Measurements from ENCODE around the gene KMT2B.

KMT2B gene

GRCh38 chr19:35730326-35730725 is 12.5 kb downstream of the KMT2B start:
- Histone ChIP-seq H3K27me3 (ENCODE audit: insufficient read depth, low read length) (no peaks in the 10 kb centered on the region), H3K36me3 (ENCODE audit: insufficient read depth, low read length) (peaks cover 89% of the 10 kb centered on the region), H3K27ac (ENCODE audit: low read depth, low read length) (no peak overlapping the region), H3K9ac (ENCODE audit: low read depth, low read length) (no peak overlapping the region), H3K4me1 (ENCODE audit: insufficient read depth, low read length) (no peaks in the 10 kb centered on the region), H3K4me3 (ENCODE audit: low read length) (no peak overlapping the region), H3K9me3 (ENCODE audit: insufficient read depth, low read depth, low read length) (no peaks in the 10 kb centered on the region)
- WGBS = 95% methylated on average over 18 of the region's 18 CpGs

- H3K27ac ChIP-seq (ENCODE audit: low read depth, low read length) = no peak overlapping the region
These were observed 13.6 kb downstream of the KMT2B start for GRCh38 chr19:35731353-35731752.

GRCh38 chr19:35731779-35732405 is 14.1 kb downstream of the KMT2B start:
- no peaks in the 10 kb centered on the region for H3K27me3 ChIP-seq (ENCODE audit: insufficient read depth, low read length)
- 91% methylated on average over 18 of the region's 21 CpGs for WGBS
- no peak overlapping the region for H3K27ac ChIP-seq (ENCODE audit: low read depth, low read length)
- no peak overlapping the region for H3K4me3 ChIP-seq (ENCODE audit: low read length)
- peaks cover 89% of the 10 kb centered on the region for H3K36me3 ChIP-seq (ENCODE audit: insufficient read depth, low read length)
- H3K9me3 ChIP-seq (ENCODE audit: insufficient read depth, low read depth, low read length) = no peaks in the 10 kb centered on the region
- H3K4me1 ChIP-seq (ENCODE audit: insufficient read depth, low read length) = no peaks in the 10 kb centered on the region
- no peak overlapping the region for H3K9ac ChIP-seq (ENCODE audit: low read depth, low read length)

More at GRCh38 chr19:35731353-35731752, 13.6 kb downstream of the KMT2B start:
- Histone ChIP-seq H3K27me3 (ENCODE audit: insufficient read depth, low read length) (no peaks in the 10 kb centered on the region), H3K9ac (ENCODE audit: low read depth, low read length) (no peak overlapping the region), H3K4me3 (ENCODE audit: low read length) (no peak overlapping the region), H3K4me1 (ENCODE audit: insufficient read depth, low read length) (no peaks in the 10 kb centered on the region), H3K36me3 (ENCODE audit: insufficient read depth, low read length) (peaks cover 87% of the 10 kb centered on the region), H3K9me3 (ENCODE audit: insufficient read depth, low read depth, low read length) (no peaks in the 10 kb centered on the region)
- WGBS = 88% methylated on average over 9 of the region's 9 CpGs

- Histone ChIP-seq H3K36me3 (ENCODE audit: insufficient read depth, low read length) (peaks cover 85% of the 10 kb centered on the region), H3K27me3 (ENCODE audit: insufficient read depth, low read length) (no peaks in the 10 kb centered on the region), H3K9ac (ENCODE audit: low read depth, low read length) (no peak overlapping the region), H3K4me3 (ENCODE audit: low read length) (no peak overlapping the region), H3K27ac (ENCODE audit: low read depth, low read length) (no peak overlapping the region), H3K4me1 (ENCODE audit: insufficient read depth, low read length) (no peaks in the 10 kb centered on the region), H3K9me3 (ENCODE audit: insufficient read depth, low read depth, low read length) (no peaks in the 10 kb centered on the region)
- 97% methylated on average over 25 of the region's 25 CpGs for WGBS
These were observed 14.9 kb downstream of the KMT2B start for GRCh38 chr19:35732540-35733179.

GRCh38 chr19:35733180-35734125 is 15.7 kb downstream of the KMT2B start:
- H3K4me3 ChIP-seq (ENCODE audit: low read length) = no peak overlapping the region
- no peaks in the 10 kb centered on the region for H3K27me3 ChIP-seq (ENCODE audit: insufficient read depth, low read length)
- H3K4me1 ChIP-seq (ENCODE audit: insufficient read depth, low read length) = no peaks in the 10 kb centered on the region
- H3K9ac ChIP-seq (ENCODE audit: low read depth, low read length) = no peak overlapping the region
- H3K36me3 ChIP-seq (ENCODE audit: insufficient read depth, low read length) = peaks cover 85% of the 10 kb centered on the region
- no peak overlapping the region for H3K27ac ChIP-seq (ENCODE audit: low read depth, low read length)
- 92% methylated on average over 32 of the region's 35 CpGs for WGBS
- H3K9me3 ChIP-seq (ENCODE audit: insufficient read depth, low read depth, low read length) = no peaks in the 10 kb centered on the region

- Histone ChIP-seq H3K36me3 (ENCODE audit: insufficient read depth, low read length) (peaks cover 84% of the 10 kb centered on the region), H3K4me3 (ENCODE audit: low read length) (no peak overlapping the region), H3K9me3 (ENCODE audit: insufficient read depth, low read depth, low read length) (no peaks in the 10 kb centered on the region), H3K27me3 (ENCODE audit: insufficient read depth, low read length) (no peaks in the 10 kb centered on the region), H3K4me1 (ENCODE audit: insufficient read depth, low read length) (no peaks in the 10 kb centered on the region), H3K9ac (ENCODE audit: low read depth, low read length) (no peak overlapping the region), H3K27ac (ENCODE audit: low read depth, low read length) (no peak overlapping the region)
- WGBS = 94% methylated on average over 8 of the region's 8 CpGs
These were observed 16.5 kb downstream of the KMT2B start for GRCh38 chr19:35734273-35734672.

GRCh38 chr19:35734889-35735288 is 17.1 kb downstream of the KMT2B start:
- no peak overlapping the region for H3K9ac ChIP-seq (ENCODE audit: low read depth, low read length)
- H3K4me3 ChIP-seq (ENCODE audit: low read length) = no peak overlapping the region

GRCh38 chr19:35736913-35737886 is 19.4 kb downstream of the KMT2B start:
- no peak overlapping the region for H3K27ac ChIP-seq (ENCODE audit: low read depth, low read length)
- peaks cover 58% of the 10 kb centered on the region for H3K36me3 ChIP-seq (ENCODE audit: insufficient read depth, low read length)
- no peak overlapping the region for H3K4me3 ChIP-seq (ENCODE audit: low read length)

More at GRCh38 chr19:35734889-35735288, 17.1 kb downstream of the KMT2B start:
- H3K4me1 ChIP-seq (ENCODE audit: insufficient read depth, low read length) = no peaks in the 10 kb centered on the region
- H3K27ac ChIP-seq (ENCODE audit: low read depth, low read length) = no peak overlapping the region
- 96% methylated on average over 5 of the region's 5 CpGs for WGBS
- H3K9me3 ChIP-seq (ENCODE audit: insufficient read depth, low read depth, low read length) = no peaks in the 10 kb centered on the region
- H3K27me3 ChIP-seq (ENCODE audit: insufficient read depth, low read length) = no peaks in the 10 kb centered on the region
- peaks cover 78% of the 10 kb centered on the region for H3K36me3 ChIP-seq (ENCODE audit: insufficient read depth, low read length)

GRCh38 chr19:35738021-35738886 is 20.5 kb downstream of the KMT2B start:
- 96% methylated on average over 36 of the region's 37 CpGs for WGBS
- Histone ChIP-seq H3K9me3 (ENCODE audit: insufficient read depth, low read depth, low read length) (no peaks in the 10 kb centered on the region), H3K4me1 (ENCODE audit: insufficient read depth, low read length) (no peaks in the 10 kb centered on the region), H3K36me3 (ENCODE audit: insufficient read depth, low read length) (peaks cover 59% of the 10 kb centered on the region), H3K27ac (ENCODE audit: low read depth, low read length) (no peak overlapping the region), H3K27me3 (ENCODE audit: insufficient read depth, low read length) (no peaks in the 10 kb centered on the region), H3K4me3 (ENCODE audit: low read length) (no peak overlapping the region), H3K9ac (ENCODE audit: low read depth, low read length) (no peak overlapping the region)

More at GRCh38 chr19:35736913-35737886, 19.4 kb downstream of the KMT2B start:
- no peaks in the 10 kb centered on the region for H3K27me3 ChIP-seq (ENCODE audit: insufficient read depth, low read length)
- H3K9ac ChIP-seq (ENCODE audit: low read depth, low read length) = no peak overlapping the region
- 93% methylated on average over 21 of the region's 22 CpGs for WGBS
- no peaks in the 10 kb centered on the region for H3K9me3 ChIP-seq (ENCODE audit: insufficient read depth, low read depth, low read length)
- no peaks in the 10 kb centered on the region for H3K4me1 ChIP-seq (ENCODE audit: insufficient read depth, low read length)

- H3K27me3 ChIP-seq (ENCODE audit: insufficient read depth, low read length) = no peaks in the 10 kb centered on the region
- WGBS = 98% methylated on average over 2 of the region's 2 CpGs
- no peaks in the 10 kb centered on the region for H3K4me1 ChIP-seq (ENCODE audit: insufficient read depth, low read length)
- H3K4me3 ChIP-seq (ENCODE audit: low read length) = no peak overlapping the region
- no peak overlapping the region for H3K27ac ChIP-seq (ENCODE audit: low read depth, low read length)
- peaks cover 53% of the 10 kb centered on the region for H3K36me3 ChIP-seq (ENCODE audit: insufficient read depth, low read length)
- no peak overlapping the region for H3K9ac ChIP-seq (ENCODE audit: low read depth, low read length)
- no peaks in the 10 kb centered on the region for H3K9me3 ChIP-seq (ENCODE audit: insufficient read depth, low read depth, low read length)
These were observed 21.1 kb downstream of the KMT2B start for GRCh38 chr19:35738887-35739229.

Data from HUES64 (cell line).